Measurements from ENCODE around the gene PRSS27. TPM values are rescaled to one million over a fixed set of nuclear protein-coding genes. Genes with fewer than 3 reads are reported as not detected.

PRSS27 gene
- total RNA-seq, 4 donors from 2014 or later, result 0.67 to 10.3 (median 2.4) TPM

- ATAC-seq, result no peak
- H3K4me1 ChIP-seq, result no peaks in the 10 kb centered on the region
- no peaks in the 10 kb centered on the region for H3K9me3 ChIP-seq
- peaks cover 12% of the 10 kb centered on the region for H3K27me3 ChIP-seq
- TF ChIP-seq CTCF (IDR thresholded peaks at IDR 0.05), result no peak
- TF ChIP-seq POLR2A (IDR thresholded peaks at IDR 0.05), result no peak
- no peak for TF ChIP-seq EP300 (IDR thresholded peaks at IDR 0.05)
- TF ChIP-seq POLR2AphosphoS5 (IDR thresholded peaks at IDR 0.05), result no peak
- no peaks in the 10 kb centered on the region for H3K36me3 ChIP-seq
- no CpG with 5 or more reads among the region's 9 CpGs for whole genome bisulfite sequencing, 2 donors (ENCODE audit: low coverage in 1 of 2)
- H3K4me3 ChIP-seq, result no peak overlapping the region
- H3K27ac ChIP-seq, result no peak overlapping the region
Observed at GRCh38 chr16:2745961-2746360, 25.9 kb upstream of the PRSS27 start.

- no peak overlapping the region for H3K27ac ChIP-seq
- no peak for ATAC-seq
- H3K27me3 ChIP-seq, result peaks cover 19% of the 10 kb centered on the region
- no peaks in the 10 kb centered on the region for H3K9me3 ChIP-seq
- H3K4me3 ChIP-seq, result no peak overlapping the region
- H3K4me1 ChIP-seq, result no peaks in the 10 kb centered on the region
- TF ChIP-seq POLR2A (IDR thresholded peaks at IDR 0.05), result no peak
- 60 to 63% methylated on average over 9 to 10 of the region's 15 CpGs for WGBS, 2 donors (ENCODE audit: low coverage in 1 of 2)
- H3K36me3 ChIP-seq, result no peaks in the 10 kb centered on the region
Observed at GRCh38 chr16:2745116-2745890, 25.3 kb upstream of the PRSS27 start.

DNA sequence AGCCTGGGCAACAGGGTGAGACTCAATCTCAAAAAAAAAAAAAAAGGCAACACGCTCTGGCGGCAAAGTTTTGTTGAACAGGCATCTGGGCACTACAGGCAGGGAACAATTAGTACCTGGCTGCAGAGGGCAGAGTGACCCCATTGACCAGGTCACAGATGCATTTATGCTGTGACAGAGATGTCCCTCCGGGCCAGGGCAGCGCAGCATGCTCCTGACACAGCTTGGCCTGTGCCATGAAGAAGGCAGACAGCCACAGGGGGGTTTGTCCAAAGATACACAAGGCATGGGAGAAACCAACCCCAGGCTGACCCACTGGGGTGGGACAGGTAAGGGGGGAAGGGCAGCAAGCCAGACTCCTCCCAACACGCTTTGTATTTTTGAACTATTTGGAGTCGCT lies 24.7 kb upstream of the PRSS27 start:
- Histone ChIP-seq H3K4me3 (no peak overlapping the region), H3K36me3 (no peaks in the 10 kb centered on the region), H3K9me3 (no peaks in the 10 kb centered on the region), H3K27ac (no peak overlapping the region), H3K27me3 (peaks cover 25% of the 10 kb centered on the region), H3K4me1 (no peaks in the 10 kb centered on the region)
- TF ChIP-seq EP300 (IDR thresholded peaks at IDR 0.05) (no peak), POLR2AphosphoS5 (IDR thresholded peaks at IDR 0.05) (no peak), POLR2A (IDR thresholded peaks at IDR 0.05) (no peak), CTCF (IDR thresholded peaks at IDR 0.05) (no peak)
- WGBS, 2 donors (ENCODE audit: low coverage in 1 of 2), result 89 to 100% methylated on average over 2 to 6 of the region's 6 CpGs
- no peak for ATAC-seq

DNA sequence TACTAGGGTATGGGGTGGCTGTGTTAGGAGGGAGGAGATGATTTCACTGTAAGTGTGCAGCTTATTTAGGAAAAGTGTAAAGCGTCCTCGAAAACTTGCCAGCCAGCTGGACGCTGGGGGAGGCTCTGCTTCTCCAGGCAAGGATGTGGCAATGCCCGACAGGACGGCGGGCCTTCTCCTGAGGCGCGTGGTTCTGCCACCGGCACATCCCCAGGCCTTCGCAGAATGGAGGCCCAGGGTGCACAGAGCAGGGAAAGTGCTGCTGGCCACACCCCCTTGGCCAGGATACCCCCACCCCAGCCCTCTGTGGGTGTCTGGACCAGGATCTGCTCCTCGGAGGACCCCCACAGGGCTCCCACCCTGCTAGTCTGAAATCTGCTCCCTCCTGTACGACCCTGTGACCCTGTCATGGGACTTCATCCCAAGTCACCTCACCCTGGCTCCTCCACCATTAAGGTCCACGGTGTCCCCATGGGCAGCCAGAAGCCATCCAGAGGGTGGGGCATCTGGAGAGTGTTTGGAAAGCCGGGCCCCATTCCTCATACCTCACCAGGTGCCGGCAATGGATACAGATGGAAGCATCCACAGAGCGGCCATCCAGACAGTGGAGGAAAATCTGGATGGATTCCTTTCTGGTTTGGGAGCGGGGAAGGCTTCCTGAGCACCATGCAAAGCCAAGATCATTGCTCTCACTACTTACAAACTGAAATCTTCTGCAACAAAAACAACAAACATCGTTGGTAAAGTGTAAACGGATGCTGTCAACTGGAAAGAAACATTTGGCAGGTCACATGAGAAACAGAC lies 23.2 kb upstream of the PRSS27 start:
- H3K4me3 ChIP-seq, result no peak overlapping the region
- no peaks in the 10 kb centered on the region for H3K4me1 ChIP-seq
- peaks cover 40% of the 10 kb centered on the region for H3K27me3 ChIP-seq
- H3K27ac ChIP-seq, result no peak overlapping the region
- TF ChIP-seq EP300 (IDR thresholded peaks at IDR 0.05) (no peak), CTCF (IDR thresholded peaks at IDR 0.05) (no peak), POLR2A (IDR thresholded peaks at IDR 0.05) (no peak), POLR2AphosphoS5 (IDR thresholded peaks at IDR 0.05) (no peak)
- no peaks in the 10 kb centered on the region for H3K9me3 ChIP-seq
- no peak for ATAC-seq
- H3K36me3 ChIP-seq, result no peaks in the 10 kb centered on the region
- WGBS, 2 donors (ENCODE audit: low coverage in 1 of 2), result 70 to 100% methylated on average over 2 to 4 of the region's 19 CpGs

- H3K9me3 ChIP-seq, result no peaks in the 10 kb centered on the region
- TF ChIP-seq POLR2AphosphoS5 (IDR thresholded peaks at IDR 0.05), result no peak
- TF ChIP-seq CTCF (IDR thresholded peaks at IDR 0.05), result no peak
- TF ChIP-seq POLR2A (IDR thresholded peaks at IDR 0.05), result no peak
- no peak for TF ChIP-seq EP300 (IDR thresholded peaks at IDR 0.05)
- H3K27ac ChIP-seq, result no peak overlapping the region
- H3K27me3 ChIP-seq, result peaks cover 47% of the 10 kb centered on the region
- no peak overlapping the region for H3K4me3 ChIP-seq
- no CpG with 5 or more reads among the region's 12 CpGs for WGBS, 2 donors (ENCODE audit: low coverage in 1 of 2)
- H3K4me1 ChIP-seq, result no peaks in the 10 kb centered on the region
- ATAC-seq, result no peak
- no peaks in the 10 kb centered on the region for H3K36me3 ChIP-seq
Observed at GRCh38 chr16:2742323-2743006, 22.4 kb upstream of the PRSS27 start.

Data from gastroesophageal sphincter (tissue), 4 donors.